Kidney (tissue), 14 donors: ENCODE measurements around the gene TDRD6. TPM values are rescaled to one million over a fixed set of nuclear protein-coding genes. Genes with fewer than 3 reads are reported as not detected.

Source experiments
- DNase-seq, 5 donors: peaks; one replicate each; pipeline ENCODE4 v3.0.0-alpha.2; 2013 to 2020
- FAIRE-seq: peaks from 2 replicates; lab custom pipeline; 2012; peaks lifted over from hg19 to GRCh38; lab: Jason Lieb, UNC
- H3K27ac ChIP-seq, 2 donors: one replicate each; pipeline ENCODE4 v1.7.0; 2013; ENCODE audit warnings: low read depth in 2 of 2, low read length in 2 of 2, inconsistent platforms in 1 of 2
- H3K27me3 ChIP-seq: one replicate; pipeline ENCODE4 v1.7.1; 2013; ENCODE audit warnings: low read length, inconsistent platforms; ENCODE audit not compliant: control insufficient read depth, insufficient read depth
- H3K36me3 ChIP-seq, 3 donors: one replicate each; pipeline versions ENCODE4 v1.7.0 to v1.7.1; 2013; ENCODE audit warnings: low read length in 3 of 3, control low read depth in 1 of 3, inconsistent platforms in 1 of 3; ENCODE audit not compliant: insufficient read depth in 3 of 3, control insufficient read depth in 2 of 3
- H3K4me1 ChIP-seq, 3 donors: one replicate each; pipeline versions ENCODE4 v1.7.0 to v1.7.1; 2013; ENCODE audit warnings: low read length in 3 of 3, inconsistent platforms in 1 of 3, low read depth in 1 of 3; ENCODE audit not compliant: control insufficient read depth in 2 of 3, insufficient read depth in 2 of 3
- H3K4me3 ChIP-seq, 3 donors: one replicate each; pipeline versions ENCODE4 v1.7.0 to v1.8.1; 2013; ENCODE audit warnings: low read length in 3 of 3, control low read depth in 1 of 3, inconsistent platforms in 1 of 3
- H3K9ac ChIP-seq, 3 donors: one replicate each; pipeline versions ENCODE4 v1.7.0 to v1.7.1; 2013; ENCODE audit warnings: low read length in 3 of 3, control low read depth in 1 of 3, inconsistent platforms in 1 of 3
- H3K9me3 ChIP-seq, 3 donors: one replicate each; pipeline versions ENCODE4 v1.7.0 to v1.7.1; 2013; ENCODE audit warnings: low read length in 3 of 3, control low read depth in 1 of 3, inconsistent platforms in 1 of 3; ENCODE audit not compliant: control insufficient read depth in 2 of 3, insufficient read depth in 1 of 3
- intact Hi-C: fragments of 100-400 bp; cut with DNase I; formaldehyde crosslinking; loops from one replicate; pipeline ENCODE4 v1.11.1; 2022
- polyA plus RNA-seq: library from polyadenylated mRNA; stranded (reverse); fragments of 350-450 nt; fragmentation: Illumina TruSeq; extraction: RNeasy Lipid Tissue Mini Kit (QIAGEN cat#74804); gene quantifications from one replicate; pipeline ENCODE4 v1.2.3, GENCODE V29; 2014; ENCODE audit warnings: low read depth, low replicate concordance; ENCODE audit not compliant: insufficient read depth
- total RNA-seq: library from RNA; stranded (reverse); fragmentation: NEBNext Ultra II Directional; extraction: Animal tissue kit (Norgen Biotek cat#: 25700); gene quantifications from one replicate; pipeline ENCODE4 v1.2.1, GENCODE V29; 2021
- TF ChIP-seq, protein P1 (sequence below): IDR thresholded peaks from 3 replicates; pipeline ENCODE4 v1.5.1; 2012; ENCODE audit warnings: mild to moderate bottlenecking, moderate library complexity, borderline replicate concordance; ENCODE audit not compliant: insufficient read depth; ENCODE audit errors: extremely low read depth
- donor health status: control.
- donor health status: control.
- donor health status: control.
- donor health status: control.
- donor health status: control.
- donor health status: DM: yes; HTN: yes; CAD: no.
- donor health status: Normal renal cell carcinoma (clear cell type).

Gene TDRD6
- total and polyA plus RNA-seq, 2 donors from 2014 or later, result 0.47 to 0.84 TPM

GRCh38 chr6:46652603-46653438 lies 34.9 kb upstream of the TDRD6 start, which contains the start of the genes CYP39A1 and SLC25A27:
Gene CYP39A1, minus strand, starts transcription at chr6:46652818. Its CDS starts 236 bp downstream, at chr6:46652582.
Gene SLC25A27, plus strand, starts transcription at chr6:46652975. Its CDS starts 218 bp downstream, at chr6:46653193.
- FAIRE-seq, result peak; percentile 93
- no peaks in the 10 kb centered on the region for H3K27me3 ChIP-seq
- TF ChIP-seq, protein P1, sequence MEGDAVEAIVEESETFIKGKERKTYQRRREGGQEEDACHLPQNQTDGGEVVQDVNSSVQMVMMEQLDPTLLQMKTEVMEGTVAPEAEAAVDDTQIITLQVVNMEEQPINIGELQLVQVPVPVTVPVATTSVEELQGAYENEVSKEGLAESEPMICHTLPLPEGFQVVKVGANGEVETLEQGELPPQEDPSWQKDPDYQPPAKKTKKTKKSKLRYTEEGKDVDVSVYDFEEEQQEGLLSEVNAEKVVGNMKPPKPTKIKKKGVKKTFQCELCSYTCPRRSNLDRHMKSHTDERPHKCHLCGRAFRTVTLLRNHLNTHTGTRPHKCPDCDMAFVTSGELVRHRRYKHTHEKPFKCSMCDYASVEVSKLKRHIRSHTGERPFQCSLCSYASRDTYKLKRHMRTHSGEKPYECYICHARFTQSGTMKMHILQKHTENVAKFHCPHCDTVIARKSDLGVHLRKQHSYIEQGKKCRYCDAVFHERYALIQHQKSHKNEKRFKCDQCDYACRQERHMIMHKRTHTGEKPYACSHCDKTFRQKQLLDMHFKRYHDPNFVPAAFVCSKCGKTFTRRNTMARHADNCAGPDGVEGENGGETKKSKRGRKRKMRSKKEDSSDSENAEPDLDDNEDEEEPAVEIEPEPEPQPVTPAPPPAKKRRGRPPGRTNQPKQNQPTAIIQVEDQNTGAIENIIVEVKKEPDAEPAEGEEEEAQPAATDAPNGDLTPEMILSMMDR, result no peak

GRCh38 chr6:46653439-46654195 lies 34.1 kb upstream of the TDRD6 start:
- H3K4me3 ChIP-seq, result peak overlapping the region; percentile 93 to 98 (median 93)
- H3K27ac ChIP-seq, result peak overlapping the region; percentile 87 to 95
- peak overlapping the region; percentile 4 to 83 (median 54) for H3K9ac ChIP-seq
- H3K27me3 ChIP-seq, result no peaks in the 10 kb centered on the region
- DNase-seq, result peak in 1 of 5 donors; percentile 1
- intact Hi-C loops, result no loop called here
- H3K36me3 ChIP-seq, result no peaks in the 10 kb centered on the region
- peaks cover 0 to 4% (median 0%) of the 10 kb centered on the region in 3 donors for H3K4me1 ChIP-seq
- FAIRE-seq, result no peak
- TF ChIP-seq, protein P1, result no peak
- no peaks in the 10 kb centered on the region for H3K9me3 ChIP-seq

More at GRCh38 chr6:46652603-46653438, 34.9 kb upstream of the TDRD6 start, which contains the start of the genes CYP39A1 and SLC25A27:
- H3K4me1 ChIP-seq, result peaks cover 0 to 4% (median 0%) of the 10 kb centered on the region in 3 donors
- no peaks in the 10 kb centered on the region for H3K9me3 ChIP-seq
- peak within 1 kb of the TSS; percentile 83 to 87 (median 83) for H3K9ac ChIP-seq
- DNase-seq, result peak; percentile 95 to 98 (median 97)
- H3K36me3 ChIP-seq, result no peaks in the 10 kb centered on the region
- peak within 1 kb of the TSS; percentile 87 to 95 for H3K27ac ChIP-seq
- intact Hi-C loops, result no loop called here
- H3K4me3 ChIP-seq, result peak within 1 kb of the TSS; percentile 93 to 98 (median 93)

DNA sequence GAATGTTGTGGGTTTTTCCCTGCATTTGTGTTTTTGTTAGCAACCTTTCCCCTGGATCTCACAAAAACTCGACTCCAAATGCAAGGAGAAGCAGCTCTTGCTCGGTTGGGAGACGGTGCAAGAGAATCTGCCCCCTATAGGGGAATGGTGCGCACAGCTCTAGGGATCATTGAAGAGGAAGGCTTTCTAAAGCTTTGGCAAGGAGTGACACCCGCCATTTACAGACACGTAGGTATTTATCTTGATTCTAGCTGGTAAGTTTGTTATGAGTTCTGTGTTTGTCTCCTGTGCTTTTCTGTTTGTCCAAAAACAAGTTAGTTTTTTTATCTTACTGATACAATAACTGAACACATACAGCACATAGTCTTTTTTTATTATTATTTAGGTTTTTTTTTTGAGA lies 31.9 kb upstream of the TDRD6 start:
- FAIRE-seq (no peak), DNase-seq (peak in 1 of 5 donors; percentile 20)
- Histone ChIP-seq H3K9me3 (no peaks in the 10 kb centered on the region), H3K27me3 (no peaks in the 10 kb centered on the region), H3K27ac (no peak overlapping the region), H3K36me3 (no peaks in the 10 kb centered on the region), H3K4me3 (no peak overlapping the region), H3K9ac (no peak overlapping the region), H3K4me1 (peaks cover 0 to 4% (median 0%) of the 10 kb centered on the region in 3 donors)
- TF ChIP-seq, protein P1, result no peak
- intact Hi-C loops, result no loop called here
